PC-9 (cell line): ENCODE measurements around the gene KRTAP9-4. TPM values are rescaled to one million over a fixed set of nuclear protein-coding genes. Genes with fewer than 3 reads are reported as not detected.
"Not testable (repeated sequence)": the region's sequence is repeated elsewhere in the genome, so short reads cannot be mapped to it uniquely, and the experiment has no call there.

Experiments
- BruUV-seq: library from RNA; stranded (reverse); fragments of 400-500 nt; replicated peaks from 2 replicates; lab custom pipeline; 2021; lab: Mats Ljungman, UMichigan
- CTCF ChIA-PET: fragments of 300-600 bp; sonication (Branson Sonifier 250); formaldehyde crosslinking; loops from one replicate; lab custom pipeline; 2022; ENCODE audit warnings: antibody characterized with exemption; lab: Charles Lee
- POLR2A ChIA-PET: fragments of 300-600 bp; sonication (Branson Sonifier 250); formaldehyde crosslinking; loops from one replicate; lab custom pipeline; 2022; ENCODE audit warnings: antibody characterized with exemption; ENCODE audit not compliant: unreplicated experiment; lab: Charles Lee
- DNase-seq, 2 experiments: peaks; one replicate each; pipeline versions ENCODE4 v3.0.0 to v3.0.0-alpha.2; 2015 to 2022; ENCODE audit warnings: mixed read lengths in 1 of 2
- H2AFZ ChIP-seq: fragments of 200-600 bp; sonication (generic); 2 replicates; pipeline ENCODE4 v1.8.1; 2017; ENCODE audit warnings: antibody characterized with exemption
- H3F3A ChIP-seq: fragments of 200-600 bp; sonication (generic); 2 replicates; pipeline ENCODE4 v1.8.1; 2017; ENCODE audit warnings: antibody characterized with exemption, mild to moderate bottlenecking, low read depth; ENCODE audit not compliant: insufficient read depth
- H3K27ac ChIP-seq: fragments of 200-600 bp; sonication (generic); 2 replicates; pipeline ENCODE4 v1.6.1; 2016; ENCODE audit warnings: mixed run types
- H3K27me3 ChIP-seq: fragments of 200-600 bp; sonication (generic); 2 replicates; pipeline ENCODE4 v1.6.1; 2016; ENCODE audit warnings: low read depth, mixed run types; ENCODE audit not compliant: insufficient read depth
- H3K36me3 ChIP-seq: fragments of 200-600 bp; sonication (generic); 2 replicates; pipeline ENCODE4 v1.6.1; 2016; ENCODE audit warnings: low read depth, mixed run types
- H3K4me1 ChIP-seq: fragments of 200-600 bp; sonication (generic); replicated peaks from 2 replicates; pipeline ENCODE4 v1.6.1; 2016; ENCODE audit warnings: mixed run types; ENCODE audit not compliant: insufficient read depth
- H3K4me2 ChIP-seq: fragments of 200-600 bp; sonication (generic); 2 replicates; pipeline ENCODE4 v1.6.1; 2017; ENCODE audit warnings: mixed run types
- H3K4me3 ChIP-seq: fragments of 200-600 bp; sonication (generic); 2 replicates; pipeline ENCODE4 v1.6.1; 2016; ENCODE audit warnings: mixed run types
- H3K79me2 ChIP-seq: fragments of 200-600 bp; sonication (generic); 2 replicates; pipeline ENCODE4 v1.6.1; 2017; ENCODE audit warnings: low read depth, mixed run types
- H3K9me2 ChIP-seq: fragments of 200-600 bp; sonication (generic); 2 replicates; pipeline ENCODE4 v1.8.1; 2017; ENCODE audit warnings: mild to moderate bottlenecking; ENCODE audit not compliant: insufficient read depth
- H3K9me3 ChIP-seq: fragments of 200-600 bp; sonication (generic); 2 replicates; pipeline ENCODE4 v1.8.1; 2016; ENCODE audit warnings: low read depth; ENCODE audit not compliant: insufficient read depth
- H4K20me1 ChIP-seq: fragments of 200-600 bp; sonication (generic); 2 replicates; pipeline ENCODE4 v1.8.1; 2017; ENCODE audit not compliant: insufficient read depth
- CTCF ChIP-seq: fragments of 200-600 bp; sonication (generic); conservative IDR thresholded peaks from 2 replicates; pipeline ENCODE4 v1.6.1; 2017; ENCODE audit warnings: mixed run types, antibody characterized with exemption, mild to moderate bottlenecking, moderate library complexity
- EZH2 ChIP-seq: fragments of 200-600 bp; sonication (generic); IDR thresholded peaks from 2 replicates; pipeline ENCODE4 v1.8.0; 2017; ENCODE audit warnings: antibody characterized with exemption, low read depth
- intact Hi-C: fragments of 100-400 bp; cut with micrococcal nuclease; formaldehyde crosslinking; loops from one replicate; pipeline ENCODE4 v1.10.0; 2022; ENCODE audit not compliant: unreplicated experiment
- total RNA-seq: library from RNA; stranded (reverse); gene quantifications from 2 replicates; pipeline ENCODE4 v1.2.3, GENCODE V29; 2021

Gene KRTAP9-4
- total RNA-seq, 1 experiment from 2014 or later, result not detected

DNA sequence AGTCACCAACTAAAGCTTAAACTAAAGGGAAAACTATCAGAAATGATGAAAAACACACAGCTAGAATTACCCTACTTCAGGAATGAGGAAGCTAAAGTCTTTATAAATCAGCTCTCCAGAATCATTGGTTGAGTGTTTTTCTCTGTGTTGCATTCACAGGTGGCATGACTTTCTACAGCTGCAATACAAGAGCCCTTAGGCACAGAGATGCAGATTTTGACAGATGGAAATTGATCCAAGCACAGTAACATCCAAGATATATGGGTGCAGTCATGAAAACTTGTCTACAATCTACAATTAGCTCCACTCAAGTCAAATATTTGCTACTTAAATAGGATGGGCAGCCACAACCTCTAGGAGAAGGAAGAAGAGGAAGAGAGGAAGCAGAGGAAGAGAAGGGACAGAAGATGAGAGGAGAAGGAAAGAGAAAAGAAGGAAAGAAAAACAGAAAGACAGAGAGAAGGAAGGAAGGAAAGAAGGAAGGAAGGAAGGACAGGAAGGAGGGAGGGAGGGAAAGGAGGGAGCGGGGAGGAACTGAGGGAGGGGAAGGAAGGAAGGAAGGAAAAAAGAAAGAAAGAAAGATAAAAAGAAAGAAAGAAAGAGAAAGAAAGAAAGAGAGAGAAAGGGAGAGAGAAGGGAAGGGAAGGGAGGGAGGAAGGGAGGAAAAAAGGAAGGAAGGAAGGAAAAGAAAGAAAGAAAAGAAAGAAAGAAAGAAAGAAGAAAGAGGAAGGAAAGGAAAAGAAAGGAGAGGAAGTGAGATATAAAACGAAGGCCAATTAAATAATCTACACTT is 2.3 kb upstream of the KRTAP9-4 start:
- H3K9me3 ChIP-seq, POLR2A ChIA-PET, H3K27ac ChIP-seq, CTCF ChIA-PET, intact Hi-C loops, H3K36me3 ChIP-seq, H3K4me1 ChIP-seq, DNase-seq, H4K20me1 ChIP-seq, H3K4me2 ChIP-seq, BruUV-seq, H3K79me2 ChIP-seq, H3K4me3 ChIP-seq, H3F3A ChIP-seq, H3K9me2 ChIP-seq, H3K27me3 ChIP-seq, H2AFZ ChIP-seq: not testable (repeated sequence)

GRCh38 chr17:41251261-41251660 is 1.8 kb downstream of the KRTAP9-4 start:
- ChIA-PET CTCF (no interaction called here), POLR2A (no interaction called here)
- H4K20me1 ChIP-seq, result no peaks in the 10 kb centered on the region
- TF ChIP-seq CTCF (no peak), EZH2 (no peak)
- no peaks in the 10 kb centered on the region for H3K9me3 ChIP-seq
- no peak overlapping the region for H3K27ac ChIP-seq
- H2AFZ ChIP-seq, result no peak overlapping the region
- BruUV-seq, result no TSS peak
- no peaks in the 10 kb centered on the region for H3K79me2 ChIP-seq
- H3K4me2 ChIP-seq, result no peak overlapping the region
- H3K4me3 ChIP-seq, result no peak overlapping the region
- H3K4me1 ChIP-seq, result 0 out of 2 replicates have a peak, but pooled peaks cover 5% of the 10 kb centered on the region
- DNase-seq, result no peak
- no peaks in the 10 kb centered on the region for H3F3A ChIP-seq
- no peaks in the 10 kb centered on the region for H3K27me3 ChIP-seq
- H3K9me2 ChIP-seq, result no peaks in the 10 kb centered on the region
- intact Hi-C loops, result no loop called here
- no peaks in the 10 kb centered on the region for H3K36me3 ChIP-seq

- Histone ChIP-seq H4K20me1 (no peaks in the 10 kb centered on the region), H3F3A (no peaks in the 10 kb centered on the region), H3K4me1 (no peaks in the 10 kb centered on the region), H3K4me3 (no peak overlapping the region), H2AFZ (no peak overlapping the region), H3K9me2 (no peaks in the 10 kb centered on the region), H3K9me3 (no peaks in the 10 kb centered on the region), H3K27ac (no peak overlapping the region), H3K4me2 (no peak overlapping the region), H3K27me3 (no peaks in the 10 kb centered on the region), H3K36me3 (no peaks in the 10 kb centered on the region), H3K79me2 (no peaks in the 10 kb centered on the region)
- TF ChIP-seq CTCF, result no peak
- TF ChIP-seq EZH2, result no peak
- DNase-seq, result no peak
- intact Hi-C loops, result no loop called here
- POLR2A ChIA-PET, result no interaction called here
- CTCF ChIA-PET, result no interaction called here
- no TSS peak for BruUV-seq
Measured at GRCh38 chr17:41254861-41255260, 5.4 kb downstream of the KRTAP9-4 start.

GRCh38 chr17:41255381-41256290 is 6.1 kb downstream of the KRTAP9-4 start, which contains the start of gene KRTAP9-9:
Gene KRTAP9-9, plus strand, starts transcription at chr17:41255384.
- H3K36me3 ChIP-seq, H3K27me3 ChIP-seq, CTCF ChIA-PET, H2AFZ ChIP-seq, H3K9me2 ChIP-seq, H3F3A ChIP-seq, H3K4me2 ChIP-seq, H4K20me1 ChIP-seq, H3K4me1 ChIP-seq, H3K9me3 ChIP-seq, BruUV-seq, H3K4me3 ChIP-seq, DNase-seq, intact Hi-C loops, H3K27ac ChIP-seq, H3K79me2 ChIP-seq: not testable (repeated sequence)
- POLR2A ChIA-PET, result interaction anchor here (0.7 kb wide), 1 partner anchor 329 kb away, joined by 4 read pairs; no protein-coding TSS in a partner anchor
